Peyer's patch (tissue), 4 donors: ENCODE results near the gene NEK6.

Experiments used
- CTCF ChIP-seq, 6 experiments: fragments of 450-650 bp in 4 of 6; fragments of 200-600 bp in 2 of 6; sonication (generic) in 1 of 6; IDR thresholded peaks; one replicate each; pipeline ENCODE4 v1.5.1; 2017 to 2019; ENCODE audit warnings: antibody characterized with exemption in 6 of 6, mild to moderate bottlenecking in 3 of 6, moderate library complexity in 1 of 6
- POLR2A ChIP-seq, 2 donors: fragments of 450-650 bp; IDR thresholded peaks; one replicate each; pipeline ENCODE4 v1.5.1; 2017; ENCODE audit warnings: antibody characterized with exemption in 2 of 2, mild to moderate bottlenecking in 2 of 2, moderate library complexity in 2 of 2

DNA sequence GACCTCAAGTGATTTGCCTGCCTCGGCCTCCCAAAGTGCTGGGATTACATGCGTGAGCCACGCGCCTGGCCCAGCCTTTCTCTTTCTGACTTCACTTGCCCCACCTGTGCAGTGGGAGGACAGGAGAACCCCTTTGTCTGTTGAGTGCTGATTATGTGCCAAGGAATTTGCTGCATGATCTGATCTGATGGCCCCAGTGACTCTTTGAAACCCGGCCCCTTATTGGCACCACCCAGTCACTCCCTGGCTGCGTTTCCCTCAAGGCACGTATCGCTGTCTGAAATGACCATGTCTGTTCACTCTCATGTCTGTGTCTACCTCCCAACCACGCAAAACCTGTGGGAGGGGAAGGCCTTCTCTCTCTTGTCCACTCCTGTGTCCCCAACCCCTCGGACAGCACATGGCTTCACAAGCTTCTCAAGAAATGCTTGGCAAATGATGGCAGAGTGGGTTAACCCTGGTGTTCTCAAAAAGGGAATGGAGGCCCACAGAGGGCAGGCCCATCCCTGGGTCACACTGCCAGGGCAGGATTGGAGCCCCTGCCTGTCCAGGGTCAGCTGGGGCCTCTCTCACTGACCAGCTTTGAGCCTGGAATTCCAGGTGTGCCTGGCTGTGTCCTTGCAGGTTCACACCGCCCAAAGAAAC, 21.9 kb downstream of the NEK6 start:
- TF ChIP-seq CTCF (IDR thresholded peaks at IDR 0.05) (no peak), POLR2A (IDR thresholded peaks at IDR 0.05) (no peak)
